Esophagus squamous epithelium (tissue), 4 donors: ENCODE results near the gene DNAJB8.

ENCODE experiments used
- POLR2A ChIP-seq, 4 donors: fragments of 450-650 bp; IDR thresholded peaks; one replicate each; pipeline ENCODE4 v1.6.1; 2017; ENCODE audit warnings: antibody characterized with exemption in 4 of 4, mild to moderate bottlenecking in 4 of 4, moderate library complexity in 3 of 4
- TF ChIP-seq, protein P1 (sequence below), 6 experiments: fragments of 450-650 bp in 4 of 6; fragments of 200-600 bp in 2 of 6; sonication (generic) in 2 of 6; IDR thresholded peaks; one replicate each; pipeline ENCODE4 v1.5.1; 2016 to 2019; ENCODE audit warnings: antibody characterized with exemption in 6 of 6, mild to moderate bottlenecking in 4 of 6, moderate library complexity in 4 of 6

DNA sequence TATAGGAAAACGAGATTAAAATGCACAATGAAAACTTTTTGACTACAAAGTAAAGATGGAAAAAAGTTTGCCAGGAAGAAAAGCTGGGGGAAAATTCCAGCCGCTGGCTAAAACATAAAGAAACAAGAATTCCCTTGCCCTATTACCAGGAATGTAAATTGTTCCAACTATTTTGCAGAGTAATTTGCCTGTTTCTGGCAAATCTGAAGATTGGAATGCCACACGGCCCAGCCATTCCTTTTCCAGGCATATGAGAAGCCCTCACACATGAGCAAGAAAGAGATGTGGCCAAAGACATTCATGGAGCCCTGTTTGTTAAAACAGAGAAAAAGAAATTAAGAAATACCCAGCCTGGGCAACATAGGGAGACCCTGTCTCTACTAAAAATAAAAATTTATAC is 34.7 kb upstream of the DNAJB8 start:
- TF ChIP-seq, protein P1, sequence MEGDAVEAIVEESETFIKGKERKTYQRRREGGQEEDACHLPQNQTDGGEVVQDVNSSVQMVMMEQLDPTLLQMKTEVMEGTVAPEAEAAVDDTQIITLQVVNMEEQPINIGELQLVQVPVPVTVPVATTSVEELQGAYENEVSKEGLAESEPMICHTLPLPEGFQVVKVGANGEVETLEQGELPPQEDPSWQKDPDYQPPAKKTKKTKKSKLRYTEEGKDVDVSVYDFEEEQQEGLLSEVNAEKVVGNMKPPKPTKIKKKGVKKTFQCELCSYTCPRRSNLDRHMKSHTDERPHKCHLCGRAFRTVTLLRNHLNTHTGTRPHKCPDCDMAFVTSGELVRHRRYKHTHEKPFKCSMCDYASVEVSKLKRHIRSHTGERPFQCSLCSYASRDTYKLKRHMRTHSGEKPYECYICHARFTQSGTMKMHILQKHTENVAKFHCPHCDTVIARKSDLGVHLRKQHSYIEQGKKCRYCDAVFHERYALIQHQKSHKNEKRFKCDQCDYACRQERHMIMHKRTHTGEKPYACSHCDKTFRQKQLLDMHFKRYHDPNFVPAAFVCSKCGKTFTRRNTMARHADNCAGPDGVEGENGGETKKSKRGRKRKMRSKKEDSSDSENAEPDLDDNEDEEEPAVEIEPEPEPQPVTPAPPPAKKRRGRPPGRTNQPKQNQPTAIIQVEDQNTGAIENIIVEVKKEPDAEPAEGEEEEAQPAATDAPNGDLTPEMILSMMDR (IDR thresholded peaks at IDR 0.05), result no peak
- TF ChIP-seq POLR2A (IDR thresholded peaks at IDR 0.05), result no peak
